Esophagus squamous epithelium (tissue), 5 donors: ENCODE results near the gene TXN2. TPM values are rescaled to one million over a fixed set of nuclear protein-coding genes. Genes with fewer than 3 reads are reported as not detected.

Experiments used
- DNase-seq: peaks from one replicate; lab custom pipeline; 2025; lab: John Stamatoyannopoulos, UW
- H3K27ac ChIP-seq, 4 donors: fragments of 200-600 bp; sonication (generic); one replicate each; pipeline ENCODE4 v1.5.1; 2016 to 2019; ENCODE audit warnings: mild to moderate bottlenecking in 1 of 4
- H3K27me3 ChIP-seq, 4 donors: fragments of 200-600 bp; sonication (generic); 1 replicate in 3 of 4; 2 replicates in 1 of 4; pipeline versions ENCODE4 v1.5.1 to v1.6.0; 2017 to 2021; ENCODE audit warnings: antibody characterized with exemption in 1 of 4
- H3K36me3 ChIP-seq, 3 donors: fragments of 200-600 bp; sonication (generic); one replicate each; pipeline ENCODE4 v1.5.1; 2016 to 2019
- H3K4me1 ChIP-seq, 3 donors: fragments of 200-600 bp; sonication (generic); one replicate each; pipeline ENCODE4 v1.5.1; 2017 to 2019
- H3K4me3 ChIP-seq, 4 donors: fragments of 200-600 bp; sonication (generic); 1 replicate in 3 of 4; 2 replicates in 1 of 4; pipeline ENCODE4 v1.5.1; 2016 to 2019; ENCODE audit warnings: mild to moderate bottlenecking in 2 of 4, moderate library complexity in 1 of 4
- H3K9me3 ChIP-seq, 3 donors: fragments of 200-600 bp; sonication (generic); one replicate each; pipeline ENCODE4 v1.5.1; 2016 to 2019
- CTCF ChIP-seq, 6 experiments: fragments of 450-650 bp in 4 of 6; fragments of 200-600 bp in 2 of 6; sonication (generic) in 2 of 6; IDR thresholded peaks; one replicate each; pipeline ENCODE4 v1.5.1; 2016 to 2019; ENCODE audit warnings: antibody characterized with exemption in 6 of 6, mild to moderate bottlenecking in 4 of 6, moderate library complexity in 4 of 6
- POLR2A ChIP-seq, 4 donors: fragments of 450-650 bp; IDR thresholded peaks; one replicate each; pipeline ENCODE4 v1.6.1; 2017; ENCODE audit warnings: antibody characterized with exemption in 4 of 4, mild to moderate bottlenecking in 4 of 4, moderate library complexity in 3 of 4
- WGBS, 2 donors: methylation state at CpG; one replicate each; pipeline ENCODE4 v1.1.5; 2018; 5-methylcytosine and 5-hydroxymethylcytosine counted together
- intact Hi-C: fragments of 100-400 bp; cut with DNase I; formaldehyde crosslinking; loops from one replicate; pipeline ENCODE4 v1.15.0; 2022
- total RNA-seq, 4 donors: library from RNA; depleted of rRNA; stranded (reverse); fragments of >200 nt; gene quantifications; one replicate each; pipeline ENCODE4 v1.1.0, GENCODE V29; 2016
- donor health status: DM: yes; HTN: yes; CAD: no.

TXN2 gene
- total RNA-seq, 4 donors from 2014 or later: 58.4 to 88.4 (median 72.3) TPM

- WGBS, 2 donors: 50 to 52% methylated on average over 17 of the region's 17 CpGs
Measured at GRCh38 chr22:36510966-36511881, 29.8 kb upstream of the TXN2 start.

GRCh38 chr22:36510384-36510783 lies 28.9 kb upstream of the TXN2 start:
- WGBS, 2 donors: 55 to 61% methylated on average over 2 to 3 of the region's 3 CpGs
- DNase-seq: no peak
- Histone ChIP-seq H3K4me1 (peaks cover 30 to 69% (median 42%) of the 10 kb centered on the region in 3 donors), H3K36me3 (peaks cover 25 to 50% (median 43%) of the 10 kb centered on the region in 3 donors), H3K4me3 (no peak overlapping the region), H3K9me3 (no peaks in the 10 kb centered on the region), H3K27ac (peak overlapping the region; percentile 77 to 89 (median 86)), H3K27me3 (no peaks in the 10 kb centered on the region)
- intact Hi-C loops: no loop called here
- TF ChIP-seq POLR2A (IDR thresholded peaks at IDR 0.05) (peak in 1 of 4 donors; percentile 17), CTCF (IDR thresholded peaks at IDR 0.05) (no peak)

More at GRCh38 chr22:36510966-36511881, 29.8 kb upstream of the TXN2 start:
- Histone ChIP-seq H3K4me3 (no peak overlapping the region), H3K27me3 (no peaks in the 10 kb centered on the region), H3K36me3 (peaks cover 33 to 58% (median 50%) of the 10 kb centered on the region in 3 donors), H3K4me1 (peaks cover 28 to 60% (median 42%) of the 10 kb centered on the region in 3 donors), H3K9me3 (no peaks in the 10 kb centered on the region), H3K27ac (peak overlapping the region; percentile 77 to 89 (median 86))
- DNase-seq: no peak
- no peak for TF ChIP-seq POLR2A (IDR thresholded peaks at IDR 0.05)
- peak; percentile 22 to 73 (median 54) for TF ChIP-seq CTCF (IDR thresholded peaks at IDR 0.05)
- intact Hi-C loops: no loop called here

DNA sequence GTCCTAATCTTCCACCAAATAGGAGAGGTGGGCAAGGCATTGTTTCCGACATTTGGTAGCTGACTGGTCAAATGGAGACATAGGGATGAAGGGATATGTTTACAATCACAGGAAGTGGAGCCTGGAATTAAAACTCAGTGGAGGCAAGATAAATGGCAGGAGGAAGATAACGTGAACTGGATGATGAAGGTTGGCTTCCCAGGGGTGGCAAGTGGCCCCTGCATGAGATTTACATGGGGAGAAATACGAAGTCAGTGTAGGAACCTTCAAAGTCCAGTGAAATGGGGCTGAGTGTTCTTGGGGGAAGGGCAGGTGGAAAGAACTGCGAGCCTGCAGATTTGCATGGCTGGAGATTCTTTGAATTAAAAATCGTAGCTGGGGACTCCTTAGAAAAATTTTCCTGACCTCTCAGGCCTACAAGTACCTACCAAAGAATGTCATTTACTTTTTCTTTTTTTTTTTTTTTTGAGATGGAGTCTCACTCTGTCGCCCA lies 26.1 kb upstream of the TXN2 start:
- H3K4me3 ChIP-seq: peak overlapping the region in 3 of 4 donors; percentile 49 to 66 (median 57)
- TF ChIP-seq POLR2A (IDR thresholded peaks at IDR 0.05) (no peak), CTCF (IDR thresholded peaks at IDR 0.05) (no peak)
- H3K36me3 ChIP-seq: peaks cover 5 to 34% (median 16%) of the 10 kb centered on the region in 3 donors
- H3K4me1 ChIP-seq: peaks cover 37 to 74% (median 42%) of the 10 kb centered on the region in 3 donors
- H3K27me3 ChIP-seq: no peaks in the 10 kb centered on the region
- intact Hi-C loops: no loop called here
- no peaks in the 10 kb centered on the region for H3K9me3 ChIP-seq
- WGBS, 2 donors: 89% methylated on average over 6 of the region's 6 CpGs
- peak overlapping the region; percentile 66 to 90 (median 86) for H3K27ac ChIP-seq
- no peak for DNase-seq

DNA sequence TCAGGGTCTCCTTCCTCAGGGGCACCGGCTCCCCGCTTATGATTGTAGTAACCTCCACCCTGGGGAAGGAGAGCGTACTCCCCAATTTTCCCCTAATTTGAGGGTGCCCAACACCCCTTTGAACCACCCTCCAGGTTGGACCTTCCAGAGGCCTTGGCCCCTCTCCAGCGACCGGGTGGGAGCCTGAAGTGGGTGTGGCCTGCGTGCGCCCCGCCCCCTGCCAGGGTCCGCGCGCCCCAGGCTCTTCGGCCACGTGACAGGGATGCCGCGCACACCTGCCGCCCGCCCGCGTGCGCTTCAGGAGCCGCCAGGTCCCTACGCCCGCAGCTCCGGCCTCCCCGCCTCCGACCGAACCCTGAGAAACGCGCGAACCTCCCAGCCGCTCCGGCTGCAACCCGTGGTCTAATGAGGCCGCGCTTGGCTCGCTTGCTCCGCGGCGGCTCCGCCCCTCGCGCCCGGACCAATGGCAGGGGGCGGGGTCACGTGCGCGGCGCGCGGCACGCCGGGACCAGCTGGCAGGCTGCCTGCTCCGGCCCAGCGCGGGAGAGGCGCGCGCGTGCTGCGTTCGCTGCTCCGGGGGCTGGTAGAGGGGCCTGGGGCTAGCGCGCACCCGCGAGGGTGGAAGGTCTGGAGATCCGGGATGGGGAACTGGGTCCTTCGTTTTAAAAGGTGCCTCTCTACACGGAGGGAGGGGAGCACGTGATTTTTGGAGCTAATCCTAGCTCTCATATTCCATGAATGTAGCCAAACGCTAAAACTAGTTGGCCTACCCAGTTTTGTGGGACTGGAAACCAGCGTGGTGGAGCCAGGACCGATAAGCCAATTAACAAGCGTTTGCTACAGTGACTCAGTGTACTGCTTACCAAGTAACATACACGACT lies 25.4 kb upstream of the TXN2 start, which contains the start of gene FOXRED2:
FOXRED2 (minus strand) TSS at position 404 of the 881 bp plus-strand sequence. CDS start 618 bp downstream, outside the sequence.
- Histone ChIP-seq H3K9me3 (no peaks in the 10 kb centered on the region), H3K4me3 (peak within 1 kb of the TSS; percentile 45 to 66 (median 53)), H3K4me1 (peaks cover 34 to 68% (median 40%) of the 10 kb centered on the region in 3 donors), H3K36me3 (peaks cover 0 to 27% (median 9%) of the 10 kb centered on the region in 3 donors), H3K27ac (peak within 1 kb of the TSS; percentile 66 to 90 (median 86)), H3K27me3 (no peaks in the 10 kb centered on the region)
- intact Hi-C loops: no loop called here
- TF ChIP-seq CTCF (IDR thresholded peaks at IDR 0.05) (peak in 1 of 6 experiments; percentile 7), POLR2A (IDR thresholded peaks at IDR 0.05) (peak in 3 of 4 donors; percentile 39 to 83 (median 77))
- peak; percentile 39 for DNase-seq
- WGBS, 2 donors: 10% methylated on average over 7 to 28 of the region's 75 CpGs
